ENCODE results near the gene CALHM4. TPM values are rescaled to one million over a fixed set of nuclear protein-coding genes. Genes with fewer than 3 reads are reported as not detected.
A peak's percentile ranks its signal among the peaks of the same experiment; 100 is the strongest.

The CALHM4 gene
- polyA plus RNA-seq, 1 experiment, result not detected

- CTCF ChIA-PET, result interaction anchor here (1.1 to 8.7 kb wide), 28 partner anchors 9 to 343 kb away, joined by 3 to 160 read pairs (median 7); partner anchors contain the start of genes CALHM5, DSE, RWDD1 and TRAPPC3L
- Histone ChIP-seq H3K4me3 (ENCODE audit: low read depth, low read length) (no peak overlapping the region), H3K27ac (ENCODE audit: low read depth, low read length) (no peak overlapping the region), H3K27me3 (ENCODE audit: control insufficient read depth, insufficient read depth, low read length) (no peaks in the 10 kb centered on the region), H3K9me3 (ENCODE audit: control insufficient read depth, insufficient read depth, low read length) (no peaks in the 10 kb centered on the region)
- TF ChIP-seq CTCF (IDR thresholded peaks at IDR 0.05; ENCODE audit: low read depth, low read length), result no peak
- POLR2A ChIA-PET, result no interaction called here
- no peak for DNase-seq (ENCODE audit: low read depth, low spot score)
These were observed 6.6 kb downstream of the CALHM4 start for GRCh38 chr6:116560130-116560529.

- Histone ChIP-seq H3K4me3 (ENCODE audit: low read depth, low read length) (no peak overlapping the region), H3K27me3 (ENCODE audit: control insufficient read depth, insufficient read depth, low read length) (no peaks in the 10 kb centered on the region), H3K9me3 (ENCODE audit: control insufficient read depth, insufficient read depth, low read length) (no peaks in the 10 kb centered on the region), H3K27ac (ENCODE audit: low read depth, low read length) (no peak overlapping the region)
- peak; percentile 51 for DNase-seq (ENCODE audit: low read depth, low spot score)
- TF ChIP-seq CTCF (IDR thresholded peaks at IDR 0.05; ENCODE audit: low read depth, low read length), result peak; percentile 91
- CTCF ChIA-PET, result interaction anchor here (0.6 to 8.7 kb wide), 54 partner anchors 9 to 444 kb away, joined by 3 to 160 read pairs (median 5); partner anchors contain the start of genes CALHM5, DSE, RSPH4A and RWDD1
- POLR2A ChIA-PET, result no interaction called here
These were observed 7.9 kb downstream of the CALHM4 start for GRCh38 chr6:116561377-116562018.

GRCh38 chr6:116562019-116562403 lies 8.5 kb downstream of the CALHM4 start:
- Histone ChIP-seq H3K27me3 (ENCODE audit: control insufficient read depth, insufficient read depth, low read length) (no peaks in the 10 kb centered on the region), H3K4me3 (ENCODE audit: low read depth, low read length) (no peak overlapping the region), H3K27ac (ENCODE audit: low read depth, low read length) (no peak overlapping the region), H3K9me3 (ENCODE audit: control insufficient read depth, insufficient read depth, low read length) (no peaks in the 10 kb centered on the region)
- TF ChIP-seq CTCF (IDR thresholded peaks at IDR 0.05; ENCODE audit: low read depth, low read length), result no peak
- DNase-seq (ENCODE audit: low read depth, low spot score), result no peak
- ChIA-PET POLR2A (no interaction called here), CTCF (interaction anchor here (0.8 to 5.4 kb wide), 14 partner anchors 11 to 344 kb away, joined by 3 to 102 read pairs (median 4); partner anchors contain the start of gene CALHM5)

- ChIA-PET POLR2A (interaction anchor here (0.6 kb wide), 1 partner anchor 343 kb away, joined by 11 read pairs; no protein-coding TSS in a partner anchor), CTCF (interaction anchor here (0.8 to 5.4 kb wide), 19 partner anchors 9 to 345 kb away, joined by 3 to 102 read pairs (median 4); partner anchors contain the start of genes CALHM5 and RWDD1)
- Histone ChIP-seq H3K27ac (ENCODE audit: low read depth, low read length) (no peak overlapping the region), H3K9me3 (ENCODE audit: control insufficient read depth, insufficient read depth, low read length) (no peaks in the 10 kb centered on the region), H3K4me3 (ENCODE audit: low read depth, low read length) (no peak overlapping the region), H3K27me3 (ENCODE audit: control insufficient read depth, insufficient read depth, low read length) (no peaks in the 10 kb centered on the region)
- DNase-seq (ENCODE audit: low read depth, low spot score), result no peak
- no peak for TF ChIP-seq CTCF (IDR thresholded peaks at IDR 0.05; ENCODE audit: low read depth, low read length)
These were observed 9.1 kb downstream of the CALHM4 start for GRCh38 chr6:116562614-116563013.

GRCh38 chr6:116563830-116564229 lies 10.3 kb downstream of the CALHM4 start:
- H3K9me3 ChIP-seq (ENCODE audit: control insufficient read depth, insufficient read depth, low read length), result no peaks in the 10 kb centered on the region
- no peak for DNase-seq (ENCODE audit: low read depth, low spot score)
- no peak overlapping the region for H3K4me3 ChIP-seq (ENCODE audit: low read depth, low read length)
- ChIA-PET POLR2A (interaction anchor here (1.6 kb wide), 1 partner anchor 284 kb away, joined by 4 read pairs; the partner anchor contains the start of gene TSPYL1), CTCF (interaction anchor here (0.7 to 5.4 kb wide), 10 partner anchors 8 to 351 kb away, joined by 3 to 102 read pairs (median 8); partner anchors contain the start of genes CALHM5 and RWDD1)
- H3K27ac ChIP-seq (ENCODE audit: low read depth, low read length), result no peak overlapping the region
- TF ChIP-seq CTCF (IDR thresholded peaks at IDR 0.05; ENCODE audit: low read depth, low read length), result no peak
- no peaks in the 10 kb centered on the region for H3K27me3 ChIP-seq (ENCODE audit: control insufficient read depth, insufficient read depth, low read length)

Data from AG04450 (cell line).